KMS-11 (cell line): ENCODE measurements around the gene ZIC4.
A peak's percentile ranks its signal among the peaks of the same experiment; 100 is the strongest.

Source experiments
- H2AFZ ChIP-seq: fragments of 200-600 bp; sonication (generic); 2 replicates; pipeline ENCODE4 v1.6.1; 2016; ENCODE audit warnings: antibody characterized with exemption, mixed run types, low read depth
- H3K27ac ChIP-seq: fragments of 200-600 bp; sonication (generic); 2 replicates; pipeline ENCODE4 v1.6.1; 2016; ENCODE audit warnings: mild to moderate bottlenecking, mixed run types
- H3K27me3 ChIP-seq: fragments of 200-600 bp; sonication (generic); 2 replicates; pipeline ENCODE4 v1.6.1; 2017; ENCODE audit warnings: mild to moderate bottlenecking, low read depth, mixed run types, moderate library complexity; ENCODE audit not compliant: insufficient read depth
- H3K36me3 ChIP-seq: fragments of 200-600 bp; sonication (generic); 2 replicates; pipeline ENCODE4 v1.6.1; 2017; ENCODE audit warnings: mild to moderate bottlenecking, mixed run types; ENCODE audit not compliant: insufficient read depth
- H3K4me1 ChIP-seq: fragments of 200-600 bp; sonication (generic); 2 replicates; pipeline ENCODE4 v1.6.1; 2016; ENCODE audit warnings: mild to moderate bottlenecking, low read depth, mixed run types; ENCODE audit not compliant: poor library complexity, severe bottlenecking
- H3K4me2 ChIP-seq: fragments of 200-600 bp; sonication (generic); 2 replicates; pipeline ENCODE4 v1.7.0; 2016; ENCODE audit warnings: mild to moderate bottlenecking, mixed run types
- H3K4me3 ChIP-seq: fragments of 200-600 bp; sonication (generic); IDR thresholded peaks from 2 replicates; pipeline ENCODE4 v1.6.1; 2017; ENCODE audit warnings: low read depth, low read length, mixed read lengths; ENCODE audit not compliant: insufficient read depth
- H3K79me2 ChIP-seq: fragments of 200-600 bp; sonication (generic); 2 replicates; pipeline ENCODE4 v1.6.1; 2016; ENCODE audit warnings: low read depth, mixed run types; ENCODE audit not compliant: insufficient read depth
- H3K9ac ChIP-seq: fragments of 200-600 bp; sonication (generic); 2 replicates; pipeline ENCODE4 v1.6.1; 2016; ENCODE audit warnings: mild to moderate bottlenecking, mixed run types
- H4K20me1 ChIP-seq: fragments of 200-600 bp; sonication (generic); 2 replicates; pipeline ENCODE4 v1.6.1; 2016; ENCODE audit warnings: mild to moderate bottlenecking, mixed run types; ENCODE audit not compliant: insufficient read depth
- CTCF ChIP-seq: fragments of 200-600 bp; sonication (generic); conservative IDR thresholded peaks from 2 replicates; pipeline ENCODE4 v1.6.1; 2017; ENCODE audit warnings: low read depth, mild to moderate bottlenecking, antibody characterized with exemption, low read length, moderate library complexity, mixed read lengths

The ZIC4 gene

GRCh38 chr3:147364771-147365170 lies 41.6 kb downstream of the ZIC4 start:
- Histone ChIP-seq H2AFZ (no peak overlapping the region), H4K20me1 (no peaks in the 10 kb centered on the region), H3K27ac (no peak overlapping the region), H3K79me2 (no peaks in the 10 kb centered on the region), H3K36me3 (no peaks in the 10 kb centered on the region), H3K9ac (no peak overlapping the region), H3K4me1 (no peaks in the 10 kb centered on the region), H3K4me2 (no peak overlapping the region), H3K27me3 (no peaks in the 10 kb centered on the region), H3K4me3 (no peak overlapping the region)
- TF ChIP-seq CTCF, result no peak

- Histone ChIP-seq H3K4me1 (no peaks in the 10 kb centered on the region), H4K20me1 (no peaks in the 10 kb centered on the region), H3K4me2 (peak overlapping the region; percentile 9; the same call in 1 of the 2 replicates), H3K27me3 (no peaks in the 10 kb centered on the region), H3K27ac (no peak overlapping the region), H3K79me2 (no peaks in the 10 kb centered on the region), H3K36me3 (no peaks in the 10 kb centered on the region), H3K4me3 (no peak overlapping the region), H3K9ac (no peak overlapping the region), H2AFZ (peak overlapping the region; percentile 24; the same call in 1 of the 2 replicates)
- TF ChIP-seq CTCF, result peak; percentile 80
Observed at GRCh38 chr3:147361454-147362420, 44.6 kb downstream of the ZIC4 start.

GRCh38 chr3:147360646-147361453 lies 45.5 kb downstream of the ZIC4 start:
- Histone ChIP-seq H3K27me3 (no peaks in the 10 kb centered on the region), H2AFZ (peak overlapping the region; percentile 24; the same call in 1 of the 2 replicates), H3K4me2 (no peak overlapping the region; the same call in 1 of the 2 replicates), H3K27ac (no peak overlapping the region), H3K36me3 (no peaks in the 10 kb centered on the region), H4K20me1 (no peaks in the 10 kb centered on the region), H3K79me2 (no peaks in the 10 kb centered on the region), H3K4me3 (no peak overlapping the region), H3K9ac (no peak overlapping the region), H3K4me1 (no peaks in the 10 kb centered on the region)
- TF ChIP-seq CTCF, result no peak

GRCh38 chr3:147360051-147360439 lies 46.3 kb downstream of the ZIC4 start:
- Histone ChIP-seq H3K4me3 (no peak overlapping the region), H3K36me3 (no peaks in the 10 kb centered on the region), H4K20me1 (no peaks in the 10 kb centered on the region), H3K79me2 (no peaks in the 10 kb centered on the region), H3K27me3 (no peaks in the 10 kb centered on the region), H3K9ac (no peak overlapping the region), H3K4me1 (no peaks in the 10 kb centered on the region), H2AFZ (no peak overlapping the region), H3K27ac (no peak overlapping the region), H3K4me2 (no peak overlapping the region)
- no peak for TF ChIP-seq CTCF
